GM12892 (cell line): Measurements from ENCODE around the gene OR6S1.

Experiments used
- DNase-seq: peaks from one replicate; pipeline ENCODE4 v3.0.0; 2011; ENCODE audit not compliant: insufficient read length
- FAIRE-seq: peaks from 2 replicates; lab custom pipeline; 2011; peaks lifted over from hg19 to GRCh38; lab: Jason Lieb, UNC
- POLR2A ChIP-seq: IDR thresholded peaks from 2 replicates; pipeline ENCODE4 v1.6.1; 2011; ENCODE audit warnings: low read depth, low read length, control low read depth
- POLR2AphosphoS5 ChIP-seq: IDR thresholded peaks from 2 replicates; pipeline ENCODE4 v1.6.1; 2011; ENCODE audit warnings: low read depth, low read length, control low read depth
- TAF1 ChIP-seq: IDR thresholded peaks from 2 replicates; pipeline ENCODE4 v1.6.1; 2011; ENCODE audit warnings: low read depth, mild to moderate bottlenecking, control low read depth, low read length, borderline replicate concordance

Gene OR6S1

DNA sequence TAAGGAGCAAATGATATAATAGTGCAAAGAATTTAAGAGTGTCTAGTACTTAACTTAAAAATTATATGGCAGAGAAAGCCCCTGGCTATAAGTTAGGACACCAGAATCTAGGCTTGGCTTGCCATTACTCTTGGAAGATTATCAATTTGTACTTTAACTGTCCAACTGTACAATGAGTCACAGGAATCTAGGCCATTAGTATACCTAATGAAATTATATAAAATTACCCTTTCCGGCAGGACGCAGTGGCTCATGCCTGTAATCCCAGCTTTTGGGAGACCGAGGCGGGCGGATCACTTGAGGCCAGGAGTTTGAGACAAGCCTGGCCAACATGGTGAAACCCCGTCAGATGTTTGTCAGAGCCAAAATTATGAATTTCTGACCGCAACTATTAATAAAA is 691 bp upstream of the OR6S1 start:
- FAIRE-seq (no peak), DNase-seq (no peak)
- no peak for TF ChIP-seq TAF1
- no peak for TF ChIP-seq POLR2AphosphoS5
- TF ChIP-seq POLR2A: no peak

DNA sequence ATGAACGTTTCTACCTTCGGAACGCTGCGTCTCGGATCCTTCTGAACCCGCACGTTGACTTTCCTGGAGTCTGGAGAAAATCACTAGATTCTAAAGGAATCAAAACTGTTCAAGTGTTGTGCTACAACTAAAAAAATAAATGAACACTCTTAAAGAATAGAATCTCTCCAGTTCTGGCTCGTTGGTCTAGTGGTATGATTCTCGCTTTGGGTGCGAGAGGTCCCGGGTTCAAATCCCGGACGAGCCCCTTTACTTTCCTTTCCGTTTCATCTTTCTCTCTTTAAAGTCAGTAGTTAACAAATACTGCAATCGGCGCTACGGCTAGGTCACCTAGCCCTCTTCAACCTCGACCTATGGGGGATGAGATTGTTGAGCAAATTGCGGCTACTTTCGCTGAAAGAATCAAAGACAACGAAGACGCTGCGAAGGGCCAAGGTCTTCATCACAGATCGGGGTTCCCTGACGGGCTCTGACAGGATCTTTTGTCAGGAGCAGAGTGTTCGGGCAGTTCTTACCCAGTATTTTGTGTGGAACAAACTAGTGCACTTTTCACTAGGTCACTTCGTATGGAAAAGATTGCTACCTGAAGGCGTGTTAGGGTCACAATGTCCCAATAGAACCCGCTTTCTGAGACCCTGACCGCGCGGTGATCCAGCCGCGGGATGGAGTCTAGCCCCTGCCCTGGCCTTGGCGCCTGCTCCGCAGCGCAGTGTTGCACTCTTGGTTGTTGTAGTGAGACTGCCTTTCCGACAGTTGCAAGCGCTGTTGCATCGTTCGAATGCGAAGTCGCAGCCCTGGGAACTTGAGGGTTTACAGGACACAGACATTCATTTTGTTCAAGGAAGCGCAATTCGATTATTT is 8.4 kb downstream of the OR6S1 start:
- FAIRE-seq (peak; percentile 14), DNase-seq (no peak)
- TF ChIP-seq POLR2A (no peak), TAF1 (no peak), POLR2AphosphoS5 (no peak)

DNA sequence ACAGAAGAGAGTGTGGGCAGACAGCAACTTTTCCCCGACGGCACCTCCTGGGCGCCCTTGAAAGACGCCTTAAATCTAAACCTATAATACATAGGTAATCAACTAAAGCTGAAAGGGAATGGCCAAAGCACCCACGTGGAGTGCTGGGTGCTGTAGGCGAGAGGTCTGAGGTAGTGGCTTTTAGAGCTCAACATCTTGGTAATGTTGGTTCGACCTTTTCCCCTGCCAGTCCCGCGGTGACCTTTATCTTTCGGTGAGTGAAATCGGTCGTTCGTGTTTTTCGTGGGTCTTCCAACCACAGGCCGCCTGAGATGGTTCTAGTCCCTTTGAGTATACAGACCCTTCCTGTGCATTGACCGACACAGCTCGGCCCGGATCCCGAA is 9.1 kb downstream of the OR6S1 start:
- no peak for TF ChIP-seq TAF1
- FAIRE-seq: no peak
- DNase-seq: no peak

DNA sequence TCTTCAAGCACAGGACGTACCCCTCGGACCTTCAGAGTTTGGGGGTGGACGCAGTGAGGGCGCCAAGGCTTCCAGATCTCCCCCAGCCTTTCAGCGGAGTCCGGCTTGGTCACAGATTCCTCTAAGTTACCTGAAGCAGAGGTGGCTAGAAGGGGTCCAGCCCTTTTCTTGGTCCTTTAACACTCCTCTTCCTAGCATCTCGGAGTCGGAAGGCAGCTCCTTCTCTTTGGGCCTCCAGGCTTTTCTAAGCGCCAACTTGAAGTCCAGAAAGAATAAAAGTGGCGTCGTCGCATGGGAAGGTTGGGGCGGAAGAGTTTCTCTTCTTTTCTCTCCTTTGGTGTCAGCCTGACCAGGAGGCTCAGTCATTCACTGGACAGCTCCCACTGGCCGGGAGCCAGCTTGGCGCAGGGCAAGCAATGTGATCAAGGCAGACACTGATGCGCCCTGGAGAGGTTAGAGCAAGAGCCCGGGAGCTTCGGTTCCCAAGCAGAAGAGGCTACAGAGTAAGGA is 9.6 kb downstream of the OR6S1 start:
- FAIRE-seq (no peak), DNase-seq (no peak)
- no peak for TF ChIP-seq POLR2AphosphoS5
- no peak for TF ChIP-seq TAF1
- no peak for TF ChIP-seq POLR2A

DNA sequence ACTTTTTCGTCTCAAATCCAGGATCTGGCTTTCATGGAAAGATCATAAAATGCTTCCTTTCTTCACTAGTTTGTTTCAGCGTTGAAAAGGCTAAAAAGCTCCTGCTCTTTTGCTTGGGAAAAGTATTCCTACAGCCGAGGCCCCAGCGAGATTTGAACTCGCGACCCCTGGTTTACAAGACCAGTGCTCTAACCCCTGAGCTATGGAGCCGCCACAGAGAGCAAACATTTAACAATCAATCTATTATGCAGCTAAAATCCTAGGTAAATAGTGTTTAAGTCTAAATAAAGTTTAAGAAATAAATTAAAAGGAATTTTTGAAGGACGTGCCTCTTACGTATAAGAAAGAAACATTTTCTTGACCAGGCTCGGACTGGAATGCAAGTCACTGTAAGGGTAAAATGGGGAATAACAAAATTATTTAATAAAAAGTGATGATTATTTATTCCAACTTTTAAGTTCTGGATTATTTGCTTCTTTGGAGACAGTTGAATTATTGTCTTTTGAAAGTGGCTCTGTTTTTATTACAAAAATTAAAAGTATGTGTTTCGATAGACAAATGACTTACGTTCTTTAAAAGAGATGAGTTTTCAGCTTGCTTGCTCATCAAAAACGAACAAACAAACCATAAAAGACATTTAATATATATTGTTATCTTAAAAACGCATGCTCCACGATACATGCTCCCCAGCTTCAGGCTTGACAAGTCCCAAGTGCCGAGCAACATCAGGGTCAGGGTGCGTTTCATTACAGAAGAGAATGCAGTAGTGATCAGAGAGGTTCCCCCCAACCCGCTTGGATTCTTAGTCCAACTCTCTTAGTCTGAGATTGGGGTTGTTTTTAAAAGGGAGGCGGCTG is 10.2 kb downstream of the OR6S1 start:
- DNase-seq: no peak
- TF ChIP-seq POLR2AphosphoS5: no peak
- TF ChIP-seq TAF1: no peak
- TF ChIP-seq POLR2A: no peak
- FAIRE-seq: peak; percentile 64

DNA sequence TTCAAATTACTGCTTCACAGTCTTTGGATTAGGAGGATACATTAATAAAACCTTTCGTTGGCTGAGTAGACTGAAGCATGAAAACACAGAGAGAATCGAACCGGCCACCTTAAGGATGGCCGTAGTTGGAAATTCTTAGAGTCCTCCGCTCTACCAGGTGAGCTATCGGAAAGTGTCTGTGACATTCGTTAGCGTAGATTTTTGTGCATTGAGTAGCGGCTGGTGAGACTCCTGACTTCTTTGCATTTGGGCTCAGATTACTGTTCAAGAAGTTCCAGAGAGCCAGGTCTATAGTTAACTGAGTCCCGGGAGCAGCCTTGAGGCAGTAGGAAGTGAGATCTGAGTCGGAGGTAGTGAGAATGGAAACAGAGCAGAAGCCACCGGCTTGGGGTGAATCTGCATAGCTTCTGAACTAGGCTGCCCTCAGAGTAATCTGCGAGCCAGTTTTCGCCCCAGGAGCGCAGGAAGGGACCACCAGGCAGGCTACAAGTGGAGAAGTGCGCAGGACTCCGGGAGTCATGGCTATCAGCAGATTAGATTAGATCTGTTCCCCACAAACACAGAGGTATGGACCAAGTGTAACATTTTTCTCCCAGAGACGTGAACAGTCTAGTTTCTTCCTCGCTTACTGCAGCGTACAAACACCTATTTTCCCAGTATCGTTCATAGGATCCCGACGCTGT is 11.0 kb downstream of the OR6S1 start:
- no peak for DNase-seq
- FAIRE-seq: peak; percentile 72

DNA sequence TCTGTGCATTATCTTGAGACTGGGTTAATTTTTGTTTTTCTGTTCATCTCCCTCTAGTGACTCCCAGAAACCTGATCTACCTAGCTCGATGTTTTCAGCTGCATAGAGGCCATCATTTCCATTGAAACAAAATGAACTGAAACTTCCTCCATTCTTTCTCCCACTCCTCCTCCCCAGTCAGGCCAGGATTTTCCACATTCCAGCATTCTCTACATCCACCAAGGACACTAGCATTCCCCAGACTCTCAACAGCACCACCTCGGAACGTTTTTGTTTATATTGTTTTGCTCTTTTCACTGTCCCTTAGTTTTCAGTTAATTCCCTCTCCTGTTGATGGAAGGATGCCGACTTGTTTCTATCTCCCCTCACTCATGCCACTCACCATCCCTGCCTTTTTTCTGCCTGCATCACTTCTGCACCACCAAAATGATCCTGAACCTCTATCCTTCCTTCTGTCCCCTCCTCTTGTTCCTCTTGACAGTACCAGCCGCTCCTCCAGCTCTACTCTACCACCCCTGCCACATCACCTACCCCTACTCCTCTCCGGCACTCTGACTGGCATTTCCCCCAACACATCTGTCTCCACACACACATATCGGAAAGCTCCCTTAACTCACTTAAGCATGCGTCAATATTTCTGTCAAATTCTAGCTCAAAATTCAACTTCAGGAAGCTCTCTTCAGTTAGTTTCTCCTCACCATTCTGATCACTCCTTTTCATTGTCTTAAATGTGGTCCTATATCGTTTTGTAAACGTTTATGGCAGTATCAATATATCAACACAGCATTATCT is 13.2 kb downstream of the OR6S1 start:
- FAIRE-seq: no peak
- no peak for TF ChIP-seq POLR2AphosphoS5
- no peak for TF ChIP-seq TAF1
- TF ChIP-seq POLR2A: no peak
- DNase-seq: no peak

More for the DNA sequence above, 11.0 kb downstream of the OR6S1 start:
- TF ChIP-seq POLR2AphosphoS5 (no peak), TAF1 (no peak), POLR2A (no peak)

DNA sequence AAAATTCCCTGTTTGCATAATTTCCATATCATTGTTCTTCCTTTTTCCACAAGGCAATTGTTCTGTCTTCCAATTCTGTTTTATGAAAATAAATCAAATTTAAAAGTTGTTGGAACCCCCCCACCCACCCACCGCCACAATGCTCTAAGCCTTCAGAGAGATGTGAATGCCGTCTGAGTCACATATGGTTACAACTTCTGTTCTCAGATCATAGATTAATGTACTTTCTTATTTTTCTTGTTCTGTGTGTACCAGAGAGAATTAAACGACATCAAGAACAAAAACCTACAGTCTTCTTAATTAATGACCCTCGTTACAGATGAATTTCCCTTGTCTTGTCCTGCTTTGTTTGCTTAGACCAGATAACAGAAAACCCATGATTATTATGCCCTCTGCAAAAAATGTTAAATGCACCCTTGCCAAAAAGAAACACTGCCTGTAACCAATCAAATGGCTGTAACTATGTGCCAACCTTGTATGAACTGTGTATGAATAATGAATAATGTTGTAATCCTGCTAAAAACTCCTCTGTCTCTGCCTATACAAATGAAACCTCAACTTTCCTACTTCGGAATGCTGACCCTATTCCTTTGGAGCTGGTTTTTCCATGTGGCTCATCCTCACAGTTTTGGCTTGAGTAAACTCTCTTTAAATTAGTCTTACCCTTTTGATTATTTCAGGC is 14.0 kb downstream of the OR6S1 start:
- TF ChIP-seq TAF1: no peak
- TF ChIP-seq POLR2AphosphoS5: no peak
- TF ChIP-seq POLR2A: no peak
- no peak for FAIRE-seq
- DNase-seq: no peak

DNA sequence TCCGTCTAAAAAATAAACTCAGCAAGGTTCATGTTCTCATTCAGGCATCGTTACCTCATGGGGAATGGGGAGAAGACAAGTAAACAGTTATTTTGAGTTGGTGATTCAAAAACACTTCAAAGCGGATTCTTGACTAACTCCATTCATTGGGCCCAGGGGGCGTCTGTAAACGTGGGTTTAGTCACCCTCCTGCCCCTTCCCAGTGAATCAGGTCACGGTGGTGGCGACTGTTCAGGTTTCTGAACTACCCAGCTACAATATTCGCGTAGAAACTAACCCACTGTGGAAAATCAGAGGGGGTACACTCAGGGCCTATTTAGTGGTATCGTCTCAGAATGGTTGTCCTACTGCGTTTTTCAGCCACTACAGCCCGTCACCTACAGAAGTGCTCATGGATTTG is 15.2 kb downstream of the OR6S1 start:
- no peak for DNase-seq
- no peak for TF ChIP-seq TAF1
- TF ChIP-seq POLR2AphosphoS5: no peak
- TF ChIP-seq POLR2A: no peak
- no peak for FAIRE-seq

DNA sequence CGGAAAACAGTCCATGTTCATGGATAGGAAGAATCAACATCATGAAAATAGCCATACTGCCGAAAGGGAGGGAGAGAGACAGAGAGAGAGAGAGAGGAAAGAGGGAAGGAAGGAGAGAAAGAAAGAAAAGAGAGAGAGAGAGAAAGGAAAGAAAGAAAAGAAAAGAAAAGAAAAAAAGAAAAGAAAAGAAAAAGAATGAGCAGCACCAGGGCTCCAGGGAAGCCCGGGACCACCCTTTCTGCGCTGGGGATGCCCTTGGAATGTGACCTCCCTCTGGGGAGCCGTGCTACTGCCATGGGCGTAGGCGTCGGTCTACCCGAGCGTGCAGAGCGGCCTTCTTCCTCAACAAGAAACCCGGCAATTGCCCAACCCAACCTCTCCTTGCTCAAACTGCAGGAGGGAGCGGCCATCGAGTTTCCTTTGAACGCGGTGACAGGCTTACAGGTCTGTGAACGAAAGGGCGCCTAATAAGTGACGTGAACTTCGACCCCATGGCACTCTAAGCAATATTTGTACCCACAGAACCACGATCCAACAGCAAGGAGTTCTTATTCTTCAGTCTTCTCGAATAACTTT is 16.9 kb downstream of the OR6S1 start:
- FAIRE-seq (peak; percentile 85), DNase-seq (no peak)
- TF ChIP-seq POLR2A (no peak), POLR2AphosphoS5 (no peak), TAF1 (no peak)
